Sigmoid colon (tissue), 4 donors: ENCODE data around the gene NPS.

Source experiments
- CTCF ChIP-seq, 4 experiments: fragments of 450-650 bp in 3 of 4; fragments of 200-600 bp in 1 of 4; IDR thresholded peaks; one replicate each; pipeline ENCODE4 v1.5.1; 2016 to 2019; ENCODE audit warnings: antibody characterized with exemption in 4 of 4, mild to moderate bottlenecking in 3 of 4, moderate library complexity in 2 of 4
- EP300 ChIP-seq, 4 donors: sonication (generic); formaldehyde crosslinking; IDR thresholded peaks; one replicate each; pipeline ENCODE4 v1.6.1; 2017; ENCODE audit warnings: antibody characterized with exemption in 4 of 4
- POLR2A ChIP-seq, 2 donors: fragments of 450-650 bp; IDR thresholded peaks; one replicate each; pipeline ENCODE4 v1.6.1; 2016; ENCODE audit warnings: antibody characterized with exemption in 2 of 2, mild to moderate bottlenecking in 2 of 2, moderate library complexity in 2 of 2

GRCh38 chr10:127552446-127552845, 3.3 kb downstream of the NPS start:
- no peak for TF ChIP-seq CTCF (IDR thresholded peaks at IDR 0.05)
- TF ChIP-seq POLR2A (IDR thresholded peaks at IDR 0.05), result no peak
- TF ChIP-seq EP300 (IDR thresholded peaks at IDR 0.05), result no peak
